GM04503 (cell line): Measurements from ENCODE around the gene LDLRAD3.

Experiments used
- DNase-seq: peaks from one replicate; pipeline ENCODE4 v3.0.0-alpha.2; 2012; ENCODE audit warnings: low read depth

LDLRAD3 gene

GRCh38 chr11:36048496-36049247 is 104.8 kb downstream of the LDLRAD3 start:
- DNase-seq, result no peak

- no peak for DNase-seq
These were observed 107.6 kb downstream of the LDLRAD3 start for GRCh38 chr11:36051235-36052144.

GRCh38 chr11:36053281-36053680 is 109.4 kb downstream of the LDLRAD3 start:
- DNase-seq, result no peak

- DNase-seq, result no peak
These were observed 110.0 kb downstream of the LDLRAD3 start for GRCh38 chr11:36053862-36054261.

- no peak for DNase-seq
These were observed 110.8 kb downstream of the LDLRAD3 start for GRCh38 chr11:36054628-36055027.

- no peak for DNase-seq
These were observed 112.4 kb downstream of the LDLRAD3 start for GRCh38 chr11:36056160-36056751.

GRCh38 chr11:36057379-36058042 is 113.6 kb downstream of the LDLRAD3 start:
- DNase-seq, result no peak

GRCh38 chr11:36059660-36060059 is 115.8 kb downstream of the LDLRAD3 start:
- no peak for DNase-seq

- DNase-seq, result no peak
These were observed 117.1 kb downstream of the LDLRAD3 start for GRCh38 chr11:36060926-36061325.

GRCh38 chr11:36061471-36061870 is 117.6 kb downstream of the LDLRAD3 start:
- no peak for DNase-seq

- DNase-seq, result no peak
These were observed 119.0 kb downstream of the LDLRAD3 start for GRCh38 chr11:36062796-36063365.

GRCh38 chr11:36065436-36065835 is 121.6 kb downstream of the LDLRAD3 start:
- no peak for DNase-seq

- DNase-seq, result no peak
These were observed 123.0 kb downstream of the LDLRAD3 start for GRCh38 chr11:36066891-36067290.

GRCh38 chr11:36069576-36070212 is 125.8 kb downstream of the LDLRAD3 start:
- no peak for DNase-seq

GRCh38 chr11:36070213-36070953 is 126.5 kb downstream of the LDLRAD3 start:
- DNase-seq, result no peak

- DNase-seq, result no peak
These were observed 127.1 kb downstream of the LDLRAD3 start for GRCh38 chr11:36070954-36071330.

- no peak for DNase-seq
These were observed 128.1 kb downstream of the LDLRAD3 start for GRCh38 chr11:36071917-36072500.

- peak; percentile 33 for DNase-seq
These were observed 129.7 kb downstream of the LDLRAD3 start for GRCh38 chr11:36073411-36074203.

- peak; percentile 91 for DNase-seq
These were observed 131.1 kb downstream of the LDLRAD3 start for GRCh38 chr11:36074941-36075431.
